HG03469 (cell line): Measurements from ENCODE around the gene MARK4.
"Not testable (repeated sequence)": the region's sequence is repeated elsewhere in the genome, so short reads cannot be mapped to it uniquely, and the experiment has no call there.

Experiments used
- ATAC-seq: cut with Tn5 transposase; IDR thresholded peaks from one replicate; pipeline ENCODE4 v1.9.1; 2021; ENCODE audit warnings: mild to moderate bottlenecking, moderate library complexity, moderate number of reproducible peaks; ENCODE audit not compliant: unreplicated experiment

MARK4 gene

GRCh38 chr19:45250832-45251451 lies at the start of gene MARK4:
Gene MARK4 (plus strand): TSS chr19:45251271. CDS start chr19:45251589, 318 bp downstream.
- ATAC-seq = no peak

DNA sequence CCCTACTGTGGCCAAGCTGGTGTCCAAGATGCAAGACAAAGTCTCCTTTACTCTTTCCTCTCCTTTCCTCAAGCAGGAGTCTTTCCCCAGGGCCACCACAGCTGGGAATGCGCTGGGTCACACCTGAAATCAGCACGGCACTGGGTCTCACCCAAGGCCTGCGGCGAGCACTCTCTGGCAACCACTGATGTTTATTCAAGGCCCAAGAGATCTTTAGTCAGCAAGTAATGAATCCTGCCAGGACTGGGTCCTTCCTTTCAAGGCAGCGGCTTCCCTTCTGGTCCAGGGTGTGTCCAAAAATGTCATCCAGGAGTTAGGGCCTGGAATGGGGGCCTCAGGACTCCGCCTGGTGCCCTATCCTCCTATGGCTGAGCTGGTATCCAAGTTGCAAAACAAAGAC lies 48.4 kb upstream of the MARK4 start:
- ATAC-seq = no peak

- ATAC-seq = no peak
These were observed 45.3 kb upstream of the MARK4 start for GRCh38 chr19:45205810-45206209.

DNA sequence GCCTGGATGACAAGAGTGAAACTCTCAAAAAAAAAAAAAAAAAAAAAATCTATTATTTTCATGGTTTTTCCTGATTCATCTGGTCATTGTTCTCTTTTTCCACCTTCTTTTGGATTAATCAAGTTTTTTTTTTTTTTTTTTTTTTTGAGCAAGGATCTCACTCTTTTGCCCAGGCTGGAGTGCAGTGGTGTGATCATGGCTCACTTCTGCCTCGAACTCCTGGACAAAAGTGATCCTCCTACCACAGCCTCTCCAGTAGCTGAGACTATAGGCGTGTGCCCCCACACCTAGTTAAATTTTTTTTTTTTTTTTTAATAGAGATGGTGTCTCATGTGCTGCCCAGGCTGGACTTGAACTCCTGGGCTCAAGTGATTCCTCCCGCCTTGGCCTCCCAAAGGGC lies 44.7 kb upstream of the MARK4 start:
- no peak for ATAC-seq

- no peak for ATAC-seq
These were observed 39.2 kb upstream of the MARK4 start for GRCh38 chr19:45211751-45212381.

GRCh38 chr19:45213031-45213430 lies 38.0 kb upstream of the MARK4 start:
- ATAC-seq = no peak

DNA sequence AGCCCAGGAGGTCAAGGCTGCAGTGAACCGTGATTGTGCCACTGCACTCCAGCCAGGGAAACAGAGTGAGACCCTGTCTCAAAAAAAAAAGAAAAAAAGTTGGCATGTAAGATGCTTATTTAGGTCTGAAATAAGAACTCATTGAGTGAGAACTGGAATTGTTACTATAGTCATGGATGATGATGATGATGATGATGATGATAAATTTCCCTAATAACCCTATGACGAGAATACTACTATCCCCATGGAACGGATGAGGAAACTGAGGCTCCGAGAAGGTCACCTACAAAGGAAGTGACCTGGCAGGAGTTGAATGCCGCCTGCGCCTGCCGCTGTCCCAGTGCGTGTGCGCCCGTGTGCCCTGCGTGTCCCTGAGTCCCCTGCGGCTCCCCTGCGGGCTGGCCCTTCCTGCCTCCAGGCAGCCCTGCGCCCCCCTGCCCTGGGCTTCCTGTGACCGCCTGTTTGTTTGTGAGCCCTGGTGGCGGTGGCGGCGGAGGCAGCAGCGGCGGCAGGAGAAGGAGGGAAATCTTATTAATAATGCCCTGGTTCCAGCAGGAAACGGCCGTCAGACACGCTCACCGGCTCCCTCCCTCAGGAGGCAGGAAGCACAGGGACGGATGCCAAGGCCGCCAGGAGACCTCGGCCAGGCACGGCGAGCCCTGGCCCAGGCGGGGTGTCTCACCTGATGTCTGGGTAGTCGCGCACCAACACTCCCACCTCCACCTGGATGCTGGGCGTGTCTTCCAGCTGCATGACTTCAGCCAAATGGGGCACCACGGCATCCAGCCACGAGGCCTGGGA lies 35.5 kb upstream of the MARK4 start:
- no peak for ATAC-seq

DNA sequence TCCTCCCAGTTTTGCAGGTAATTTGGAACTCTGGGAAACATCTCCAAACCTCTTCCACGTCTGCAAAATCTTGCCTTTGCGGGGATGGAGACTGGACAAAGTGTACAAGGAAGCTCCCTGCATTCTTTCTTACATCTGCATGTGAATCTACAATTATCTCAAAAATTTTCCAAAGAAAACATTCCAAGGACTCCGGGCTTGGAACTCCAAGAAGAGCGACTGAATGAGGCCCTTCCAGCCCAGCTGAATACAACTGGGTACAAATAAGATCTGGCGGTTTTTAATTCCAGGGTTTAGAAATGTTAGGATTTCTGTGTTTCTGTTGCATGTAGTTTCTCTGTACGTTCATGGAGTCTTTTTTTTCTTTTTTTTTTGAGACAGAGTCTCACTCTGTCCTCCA lies 34.4 kb upstream of the MARK4 start:
- ATAC-seq = no peak

DNA sequence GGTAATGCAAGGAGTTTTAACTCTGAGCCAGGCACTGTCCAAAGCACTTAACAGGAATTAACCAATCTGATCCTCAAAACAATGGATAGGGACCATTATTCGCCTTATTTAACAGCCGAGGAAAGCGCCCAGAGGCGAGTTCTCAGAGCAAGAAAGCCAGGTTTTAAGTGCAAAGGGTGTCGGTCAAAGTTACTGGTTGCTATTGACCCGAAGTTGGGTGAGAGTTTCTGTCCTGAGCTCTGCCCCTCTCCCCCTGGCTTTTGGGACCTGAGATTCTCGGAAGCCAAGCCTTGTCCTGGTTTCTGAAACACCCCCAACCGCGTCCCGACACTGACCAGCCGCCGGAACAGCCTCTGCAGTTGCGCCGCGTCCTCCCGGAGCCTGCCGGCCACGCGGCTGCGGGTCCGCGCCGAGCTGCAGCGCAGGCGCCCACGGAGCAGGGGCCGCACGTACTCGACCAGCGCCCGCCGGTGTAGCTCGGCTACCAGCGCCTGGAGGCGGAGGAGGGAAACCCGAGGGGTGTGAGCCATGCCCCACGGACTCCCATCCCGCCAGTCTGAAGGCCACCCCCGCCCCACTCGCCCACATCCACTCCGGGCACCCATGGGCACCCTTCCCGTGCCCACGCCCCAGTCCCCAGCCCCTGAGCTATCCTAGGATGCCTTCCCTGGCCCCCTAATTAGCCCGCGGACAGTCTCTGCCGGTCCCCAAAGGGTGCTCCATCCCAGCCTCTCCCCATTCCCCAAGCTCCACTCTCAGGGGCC lies 33.7 kb upstream of the MARK4 start:
- ATAC-seq = no peak

- no peak for ATAC-seq
These were observed 33.1 kb upstream of the MARK4 start for GRCh38 chr19:45217957-45218334.

DNA sequence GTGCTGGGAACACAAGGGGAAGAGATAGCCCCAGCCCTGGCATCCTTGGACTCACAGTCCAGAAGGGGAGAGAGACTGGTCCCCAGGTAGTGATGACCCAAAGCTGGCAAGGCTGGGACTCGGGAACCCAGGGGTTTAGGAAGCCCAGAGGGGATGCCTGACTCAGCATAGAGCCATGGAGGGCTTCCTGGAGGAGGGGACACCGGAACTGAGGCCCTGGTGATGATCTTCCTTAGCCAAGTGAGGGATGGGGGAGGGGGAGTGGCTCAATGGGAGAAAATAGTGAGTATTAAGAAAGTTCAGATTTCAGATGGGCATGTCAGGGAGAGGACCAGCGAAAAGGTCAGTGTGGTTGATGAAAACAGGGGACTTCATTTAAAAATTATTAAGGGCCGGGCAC lies 32.6 kb upstream of the MARK4 start:
- no peak for ATAC-seq

DNA sequence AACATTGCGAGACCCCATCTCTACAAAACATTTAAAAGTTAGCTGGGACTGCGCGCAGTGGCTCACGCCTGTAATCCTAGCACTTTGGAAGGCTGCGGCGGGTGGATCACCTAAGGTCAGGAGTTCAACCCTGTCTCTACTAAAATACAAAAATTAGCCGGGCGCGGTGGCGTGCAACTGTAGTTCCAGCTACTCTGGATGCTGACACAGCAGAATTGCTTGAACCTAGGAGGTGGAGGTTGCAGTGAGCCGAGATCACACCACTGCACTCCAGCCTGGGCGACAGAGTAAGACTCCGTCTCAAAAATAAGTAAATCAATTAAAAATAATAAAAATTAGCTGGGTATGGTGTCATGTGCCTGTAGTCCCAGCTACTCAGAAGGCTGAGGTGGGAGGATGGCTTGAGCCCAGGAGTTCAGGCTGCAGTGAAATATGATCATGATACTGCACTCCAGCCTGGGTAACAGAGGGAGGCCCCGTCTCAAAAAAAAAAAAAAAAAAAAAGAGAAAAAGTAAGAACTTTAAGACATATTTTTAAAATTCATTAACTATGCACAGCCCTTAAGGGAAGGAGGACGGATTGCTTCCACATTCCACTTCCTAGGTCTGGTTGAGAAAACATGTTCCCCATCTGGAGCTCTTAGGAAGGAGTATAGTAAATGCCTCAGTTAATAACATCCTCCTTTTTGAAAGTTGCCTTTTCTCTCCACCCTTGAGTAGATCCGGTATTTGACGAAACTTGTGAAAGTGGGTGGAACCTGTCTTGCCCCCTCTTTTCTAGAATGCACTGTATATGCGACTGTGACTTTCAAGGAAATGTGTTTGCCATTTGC lies 31.9 kb upstream of the MARK4 start:
- no peak for ATAC-seq

- no peak for ATAC-seq
These were observed 28.3 kb upstream of the MARK4 start for GRCh38 chr19:45222724-45223123.

- ATAC-seq = no peak
These were observed 27.2 kb upstream of the MARK4 start for GRCh38 chr19:45223879-45224278.

GRCh38 chr19:45224645-45225044 lies 26.4 kb upstream of the MARK4 start:
- no peak for ATAC-seq

DNA sequence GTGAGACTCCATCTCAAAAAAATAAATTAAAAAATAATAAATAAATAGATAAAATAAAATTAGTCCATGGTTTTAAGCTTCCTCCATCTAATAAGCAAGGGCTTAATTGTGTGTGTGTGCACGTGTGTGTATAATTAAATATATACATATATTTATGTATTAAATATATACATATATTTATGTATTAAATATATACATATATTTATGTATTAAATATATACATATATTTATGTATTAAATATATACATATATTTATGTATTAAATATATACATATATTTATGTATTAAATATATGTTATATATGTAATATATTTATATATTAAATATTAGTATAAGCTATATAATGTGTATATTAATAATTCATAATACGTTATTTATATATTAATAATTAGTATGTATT lies 22.0 kb upstream of the MARK4 start:
- not testable (repeated sequence) for ATAC-seq

GRCh38 chr19:45231891-45232290 lies 19.2 kb upstream of the MARK4 start:
- no peak for ATAC-seq

DNA sequence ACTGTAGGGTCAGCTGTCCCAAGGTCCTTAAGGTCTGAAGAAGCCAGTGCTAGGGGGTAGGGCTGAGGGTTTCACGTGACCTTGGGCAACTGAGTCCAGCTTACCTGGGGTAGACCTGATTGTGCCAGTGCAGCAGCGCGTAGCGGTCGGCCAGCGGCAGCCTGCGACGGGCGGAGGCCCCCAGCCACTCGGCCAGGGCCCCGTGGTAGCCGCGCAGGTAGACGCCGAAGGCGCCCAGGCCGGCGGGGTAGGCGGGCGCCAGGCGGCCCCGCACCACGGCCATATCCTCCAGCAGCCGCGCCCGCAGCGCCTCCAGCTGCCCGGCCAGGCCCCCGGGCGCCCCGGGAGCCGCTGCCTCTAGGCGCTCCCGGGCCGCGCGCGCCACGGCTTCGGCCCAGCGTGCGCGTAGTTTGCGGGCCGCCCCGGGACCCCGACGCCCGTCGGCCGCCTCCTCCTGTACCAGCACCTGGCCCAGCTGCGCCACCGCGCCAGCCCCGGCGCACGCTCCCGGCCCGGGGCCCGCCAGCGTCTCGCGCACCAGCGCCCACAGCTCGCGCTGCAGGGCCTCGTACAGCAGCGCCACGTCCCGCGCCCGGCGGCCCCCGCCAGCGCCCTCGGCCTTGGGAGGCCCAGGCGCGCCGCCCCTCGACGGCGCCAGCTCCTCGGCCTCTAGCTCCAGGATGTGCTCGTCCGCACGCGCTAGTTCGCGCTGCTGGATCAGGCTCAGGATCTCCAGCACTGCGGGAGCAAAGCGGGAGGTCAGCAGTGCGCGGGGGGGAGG lies 16.8 kb upstream of the MARK4 start:
- ATAC-seq = no peak

DNA sequence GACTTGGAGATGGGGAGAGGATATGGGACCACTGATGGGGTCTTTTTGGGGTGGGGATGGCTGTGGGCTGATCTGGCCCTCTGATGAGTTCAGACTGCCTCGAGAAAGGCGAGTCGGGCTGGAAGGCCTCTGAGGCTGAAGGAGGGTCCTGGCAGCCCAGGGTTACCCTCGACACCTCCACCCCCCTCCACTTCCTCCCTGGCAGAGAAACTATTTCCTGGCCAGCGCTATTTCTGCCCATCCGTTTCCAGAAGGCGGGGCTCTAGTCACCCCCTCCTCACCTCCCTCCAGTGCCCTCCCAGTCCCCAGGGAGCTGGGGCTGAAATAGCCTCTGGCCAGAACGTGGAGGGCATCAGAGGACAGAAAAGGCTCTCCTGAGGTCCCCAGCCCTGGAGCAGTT lies 15.6 kb upstream of the MARK4 start:
- ATAC-seq = no peak

- no peak for ATAC-seq
These were observed 12.5 kb upstream of the MARK4 start for GRCh38 chr19:45238556-45238955.
